Neural cell (in vitro differentiated cells): ENCODE measurements around the gene SLC66A2.

Experiments
- EZH2 ChIP-seq: fragments of 200-600, 300-800 bp; shearing (Covaris generic), sonication (generic); IDR thresholded peaks from 2 replicates; pipeline ENCODE4 v1.6.1; 2014; ENCODE audit warnings: antibody characterized with exemption, low read length, borderline replicate concordance, mild to moderate bottlenecking; ENCODE audit not compliant: insufficient read depth, poor library complexity, severe bottlenecking
- POLR2AphosphoS5 ChIP-seq: IDR thresholded peaks from 2 replicates; pipeline ENCODE4 v1.6.1; 2012
- RAD21 ChIP-seq: fragments of 450-650 bp; conservative IDR thresholded peaks from 2 replicates; pipeline ENCODE4 v1.6.1; 2014; ENCODE audit warnings: antibody characterized with exemption, mild to moderate bottlenecking, moderate library complexity
- TAF1 ChIP-seq: IDR thresholded peaks from 2 replicates; pipeline ENCODE4 v1.6.1; 2012; ENCODE audit warnings: low read depth
- TF ChIP-seq, protein P1 (sequence below): fragments of 450-650 bp; IDR thresholded peaks from 2 replicates; pipeline ENCODE4 v1.5.1; 2014; ENCODE audit warnings: antibody characterized with exemption, mild to moderate bottlenecking, moderate library complexity; ENCODE audit not compliant: poor library complexity, severe bottlenecking
- TF ChIP-seq, protein P2 (sequence below): IDR thresholded peaks from 2 replicates; pipeline ENCODE4 v1.6.1; 2012; ENCODE audit warnings: borderline replicate concordance

DNA sequence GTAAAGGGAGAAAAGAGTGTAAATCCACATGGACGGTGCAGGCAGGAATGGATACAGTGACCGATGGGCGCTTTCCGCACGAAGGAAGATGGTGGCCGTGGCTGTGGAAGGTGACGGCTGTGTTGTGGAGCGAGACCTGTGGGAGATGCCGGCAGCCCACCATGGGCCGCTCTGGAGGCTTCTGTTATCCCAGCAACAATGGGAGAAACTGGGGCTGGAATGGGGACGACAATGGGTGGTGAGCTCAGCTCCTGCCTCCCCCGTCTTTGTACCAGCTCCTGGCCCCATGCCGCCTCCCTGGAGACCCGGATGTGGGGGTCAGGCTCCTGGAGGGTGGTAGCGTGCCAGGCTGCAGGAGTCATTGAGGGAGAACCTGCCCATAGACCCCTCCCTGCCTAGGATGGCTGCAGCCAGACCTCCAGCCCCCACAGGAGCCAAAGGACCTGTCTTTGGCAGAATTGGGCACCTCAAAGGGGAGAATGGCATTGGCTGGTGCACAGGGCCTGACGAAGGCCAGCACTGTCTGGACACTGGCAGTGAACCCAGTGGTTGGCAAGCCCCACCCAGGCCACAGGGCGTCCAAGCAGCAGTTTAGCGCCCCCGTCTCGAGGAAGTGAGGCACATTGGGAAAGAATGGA, 72.6 kb downstream of the SLC66A2 start:
- TF ChIP-seq EZH2 (no peak), POLR2AphosphoS5 (no peak), RAD21 (no peak), TAF1 (no peak)
- TF ChIP-seq, protein P1, sequence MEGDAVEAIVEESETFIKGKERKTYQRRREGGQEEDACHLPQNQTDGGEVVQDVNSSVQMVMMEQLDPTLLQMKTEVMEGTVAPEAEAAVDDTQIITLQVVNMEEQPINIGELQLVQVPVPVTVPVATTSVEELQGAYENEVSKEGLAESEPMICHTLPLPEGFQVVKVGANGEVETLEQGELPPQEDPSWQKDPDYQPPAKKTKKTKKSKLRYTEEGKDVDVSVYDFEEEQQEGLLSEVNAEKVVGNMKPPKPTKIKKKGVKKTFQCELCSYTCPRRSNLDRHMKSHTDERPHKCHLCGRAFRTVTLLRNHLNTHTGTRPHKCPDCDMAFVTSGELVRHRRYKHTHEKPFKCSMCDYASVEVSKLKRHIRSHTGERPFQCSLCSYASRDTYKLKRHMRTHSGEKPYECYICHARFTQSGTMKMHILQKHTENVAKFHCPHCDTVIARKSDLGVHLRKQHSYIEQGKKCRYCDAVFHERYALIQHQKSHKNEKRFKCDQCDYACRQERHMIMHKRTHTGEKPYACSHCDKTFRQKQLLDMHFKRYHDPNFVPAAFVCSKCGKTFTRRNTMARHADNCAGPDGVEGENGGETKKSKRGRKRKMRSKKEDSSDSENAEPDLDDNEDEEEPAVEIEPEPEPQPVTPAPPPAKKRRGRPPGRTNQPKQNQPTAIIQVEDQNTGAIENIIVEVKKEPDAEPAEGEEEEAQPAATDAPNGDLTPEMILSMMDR: no peak
- TF ChIP-seq, protein P2, sequence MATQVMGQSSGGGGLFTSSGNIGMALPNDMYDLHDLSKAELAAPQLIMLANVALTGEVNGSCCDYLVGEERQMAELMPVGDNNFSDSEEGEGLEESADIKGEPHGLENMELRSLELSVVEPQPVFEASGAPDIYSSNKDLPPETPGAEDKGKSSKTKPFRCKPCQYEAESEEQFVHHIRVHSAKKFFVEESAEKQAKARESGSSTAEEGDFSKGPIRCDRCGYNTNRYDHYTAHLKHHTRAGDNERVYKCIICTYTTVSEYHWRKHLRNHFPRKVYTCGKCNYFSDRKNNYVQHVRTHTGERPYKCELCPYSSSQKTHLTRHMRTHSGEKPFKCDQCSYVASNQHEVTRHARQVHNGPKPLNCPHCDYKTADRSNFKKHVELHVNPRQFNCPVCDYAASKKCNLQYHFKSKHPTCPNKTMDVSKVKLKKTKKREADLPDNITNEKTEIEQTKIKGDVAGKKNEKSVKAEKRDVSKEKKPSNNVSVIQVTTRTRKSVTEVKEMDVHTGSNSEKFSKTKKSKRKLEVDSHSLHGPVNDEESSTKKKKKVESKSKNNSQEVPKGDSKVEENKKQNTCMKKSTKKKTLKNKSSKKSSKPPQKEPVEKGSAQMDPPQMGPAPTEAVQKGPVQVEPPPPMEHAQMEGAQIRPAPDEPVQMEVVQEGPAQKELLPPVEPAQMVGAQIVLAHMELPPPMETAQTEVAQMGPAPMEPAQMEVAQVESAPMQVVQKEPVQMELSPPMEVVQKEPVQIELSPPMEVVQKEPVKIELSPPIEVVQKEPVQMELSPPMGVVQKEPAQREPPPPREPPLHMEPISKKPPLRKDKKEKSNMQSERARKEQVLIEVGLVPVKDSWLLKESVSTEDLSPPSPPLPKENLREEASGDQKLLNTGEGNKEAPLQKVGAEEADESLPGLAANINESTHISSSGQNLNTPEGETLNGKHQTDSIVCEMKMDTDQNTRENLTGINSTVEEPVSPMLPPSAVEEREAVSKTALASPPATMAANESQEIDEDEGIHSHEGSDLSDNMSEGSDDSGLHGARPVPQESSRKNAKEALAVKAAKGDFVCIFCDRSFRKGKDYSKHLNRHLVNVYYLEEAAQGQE: no peak
